ENCODE results near the gene C9orf78.

The C9orf78 gene

GRCh38 chr9:129810788-129811187 lies 24.3 kb downstream of the C9orf78 start:
- TF ChIP-seq CTCF (conservative IDR thresholded peaks at IDR 0.05; ENCODE audit: low read depth, low read length): no peak
- H3K4me3 ChIP-seq (ENCODE audit: low read length): no peak overlapping the region
- no peak for DNase-seq (ENCODE audit: low read depth)

GRCh38 chr9:129810116-129810515 lies 25.0 kb downstream of the C9orf78 start:
- H3K4me3 ChIP-seq (ENCODE audit: low read length): no peak overlapping the region
- no peak for TF ChIP-seq CTCF (conservative IDR thresholded peaks at IDR 0.05; ENCODE audit: low read depth, low read length)
- DNase-seq (ENCODE audit: low read depth): no peak

- no peak for TF ChIP-seq CTCF (conservative IDR thresholded peaks at IDR 0.05; ENCODE audit: low read depth, low read length)
- no peak for DNase-seq (ENCODE audit: low read depth)
- no peak overlapping the region for H3K4me3 ChIP-seq (ENCODE audit: low read length)
Measured at GRCh38 chr9:129809346-129809745, 25.7 kb downstream of the C9orf78 start.

GRCh38 chr9:129806061-129806460 lies 29.0 kb downstream of the C9orf78 start:
- no peak for DNase-seq (ENCODE audit: low read depth)
- H3K4me3 ChIP-seq (ENCODE audit: low read length): no peak overlapping the region
- no peak for TF ChIP-seq CTCF (conservative IDR thresholded peaks at IDR 0.05; ENCODE audit: low read depth, low read length)

GRCh38 chr9:129803676-129804060 lies 31.4 kb downstream of the C9orf78 start:
- DNase-seq (ENCODE audit: low read depth): no peak
- TF ChIP-seq CTCF (conservative IDR thresholded peaks at IDR 0.05; ENCODE audit: low read depth, low read length): no peak
- H3K4me3 ChIP-seq (ENCODE audit: low read length): peak overlapping the region; percentile 72

- no peak for TF ChIP-seq CTCF (conservative IDR thresholded peaks at IDR 0.05; ENCODE audit: low read depth, low read length)
- DNase-seq (ENCODE audit: low read depth): peak; percentile 68
- H3K4me3 ChIP-seq (ENCODE audit: low read length): peak within 1 kb of the TSS; percentile 72
Measured at GRCh38 chr9:129802833-129803675, 32.0 kb downstream of the C9orf78 start, which contains the start of gene TOR1B. TOR1B (plus strand) TSS chr9:129803184; CDS start chr9:129803213, 29 bp downstream.

- no peak overlapping the region for H3K4me3 ChIP-seq (ENCODE audit: low read length)
- no peak for DNase-seq (ENCODE audit: low read depth)
- no peak for TF ChIP-seq CTCF (conservative IDR thresholded peaks at IDR 0.05; ENCODE audit: low read depth, low read length)
Measured at GRCh38 chr9:129801504-129801903, 33.6 kb downstream of the C9orf78 start.
